Activated CD8-positive, alpha-beta T cell treated with anti-CD3 and anti-CD28 coated beads for 36 hours (primary cell): ENCODE results near the gene RWDD4. TPM values are rescaled to one million over a fixed set of nuclear protein-coding genes. Genes with fewer than 3 reads are reported as not detected.
"Not testable (repeated sequence)": the region's sequence is repeated elsewhere in the genome, so short reads cannot be mapped to it uniquely, and the experiment has no call there.

Source experiments
- ATAC-seq: fragments of 200-7000 bp; cut with Tn5 transposase; one replicate; pipeline ENCODE4 v1.10.0; 2021; ENCODE audit warnings: mild to moderate bottlenecking, moderate library complexity
- CTCF ChIA-PET: fragments of 350-600 bp; sonication (Branson Sonifier 250); formaldehyde crosslinking; loops from one replicate; lab custom pipeline; 2021; ENCODE audit warnings: antibody characterized with exemption; lab: Charles Lee
- POLR2A ChIA-PET: fragments of 350-600 bp; sonication (Branson Sonifier 250); formaldehyde crosslinking; loops from one replicate; lab custom pipeline; 2021; ENCODE audit warnings: antibody characterized with exemption; lab: Charles Lee
- DNase-seq: peaks from one replicate; pipeline ENCODE4 v3.0.0-alpha.2; 2020
- H3K27ac Mint-ChIP-seq: one replicate; pipeline ENCODE4 v1.8.0; 2021; ENCODE audit warnings: mild to moderate bottlenecking, mixed read lengths
- H3K27me3 Mint-ChIP-seq: one replicate; pipeline ENCODE4 v1.8.0; 2021; ENCODE audit warnings: mixed read lengths
- H3K36me3 Mint-ChIP-seq: one replicate; pipeline ENCODE4 v1.8.0; 2021; ENCODE audit warnings: low read depth, mixed read lengths
- H3K4me1 Mint-ChIP-seq: one replicate; pipeline ENCODE4 v1.8.0; 2021; ENCODE audit warnings: low read depth, mixed read lengths
- H3K4me3 Mint-ChIP-seq: one replicate; pipeline ENCODE4 v1.8.0; 2021; ENCODE audit warnings: mild to moderate bottlenecking, moderate library complexity, mixed read lengths
- H3K9me3 Mint-ChIP-seq: one replicate; pipeline ENCODE4 v1.8.0; 2021; ENCODE audit warnings: mixed read lengths
- intact Hi-C: fragments of 100-400 bp; cut with micrococcal nuclease; formaldehyde crosslinking; loops from one replicate; pipeline ENCODE4 v1.10.0; 2022
- total RNA-seq, 2 experiments: library from RNA; stranded (reverse); gene quantifications; one replicate each; pipeline ENCODE4 v1.2.3, GENCODE V29; 2021
- TF ChIP-seq, protein P1 (sequence below): fragments of 200-600 bp; IDR thresholded peaks from one replicate; pipeline ENCODE4 v1.8.0; 2022; ENCODE audit warnings: antibody characterized with exemption, mild to moderate bottlenecking

RWDD4 gene
- total RNA-seq, 2 experiments from 2014 or later, result 19.4 to 20.9 TPM

DNA sequence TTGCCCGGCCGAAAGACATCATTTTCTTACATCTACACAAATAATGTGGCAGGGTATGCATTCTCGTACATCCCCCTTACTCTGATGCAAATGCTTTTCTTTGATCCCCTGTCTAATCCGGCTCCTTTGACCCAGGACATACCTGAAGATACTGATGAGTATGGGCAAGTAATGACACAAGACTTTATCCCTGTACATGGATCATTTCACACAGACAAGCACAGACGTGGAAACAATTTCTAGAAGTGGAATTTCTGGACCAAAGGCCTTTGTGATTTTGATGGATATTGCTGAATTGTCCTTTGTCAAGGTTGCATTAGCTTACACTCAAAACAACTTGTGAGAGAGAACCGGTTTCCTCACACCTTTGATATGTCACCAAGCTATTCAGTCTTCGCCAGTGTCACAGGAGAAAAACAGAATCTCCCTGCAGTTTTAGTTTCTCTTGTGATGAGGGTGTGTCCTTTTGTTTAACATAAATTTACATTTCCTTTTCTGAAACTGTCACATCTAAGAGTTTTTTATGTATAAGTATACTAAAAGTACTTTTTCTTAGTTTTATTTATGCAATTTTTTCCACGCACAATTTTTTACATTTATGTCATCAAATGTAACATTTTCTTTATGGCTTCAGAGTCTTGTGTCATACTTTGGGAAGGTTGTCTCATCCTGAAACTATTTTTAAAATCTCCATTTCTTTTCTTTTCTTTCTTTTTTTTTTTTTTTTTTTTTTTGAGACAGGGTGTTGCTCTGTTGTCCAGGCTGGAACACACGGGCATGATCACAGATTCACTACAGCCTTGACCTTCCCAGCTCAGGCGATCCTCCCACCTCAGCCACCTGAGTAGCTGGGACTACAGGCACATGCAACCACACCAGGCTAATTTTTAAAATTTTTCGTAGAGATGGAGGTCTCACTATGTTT lies 25.2 kb downstream of the RWDD4 start:
- no peak overlapping the region for H3K27ac Mint-ChIP-seq
- no peak overlapping the region for H3K4me3 Mint-ChIP-seq
- intact Hi-C loops, result no loop called here
- H3K36me3 Mint-ChIP-seq, result no peaks in the 10 kb centered on the region
- ChIA-PET POLR2A (interaction anchor here (0.8 kb wide), 1 partner anchor 10 kb away, joined by 3 read pairs; no protein-coding TSS in a partner anchor), CTCF (no interaction called here)
- peak; percentile 56 for ATAC-seq
- H3K9me3 Mint-ChIP-seq, result no peaks in the 10 kb centered on the region
- DNase-seq, result no peak
- TF ChIP-seq, protein P1, sequence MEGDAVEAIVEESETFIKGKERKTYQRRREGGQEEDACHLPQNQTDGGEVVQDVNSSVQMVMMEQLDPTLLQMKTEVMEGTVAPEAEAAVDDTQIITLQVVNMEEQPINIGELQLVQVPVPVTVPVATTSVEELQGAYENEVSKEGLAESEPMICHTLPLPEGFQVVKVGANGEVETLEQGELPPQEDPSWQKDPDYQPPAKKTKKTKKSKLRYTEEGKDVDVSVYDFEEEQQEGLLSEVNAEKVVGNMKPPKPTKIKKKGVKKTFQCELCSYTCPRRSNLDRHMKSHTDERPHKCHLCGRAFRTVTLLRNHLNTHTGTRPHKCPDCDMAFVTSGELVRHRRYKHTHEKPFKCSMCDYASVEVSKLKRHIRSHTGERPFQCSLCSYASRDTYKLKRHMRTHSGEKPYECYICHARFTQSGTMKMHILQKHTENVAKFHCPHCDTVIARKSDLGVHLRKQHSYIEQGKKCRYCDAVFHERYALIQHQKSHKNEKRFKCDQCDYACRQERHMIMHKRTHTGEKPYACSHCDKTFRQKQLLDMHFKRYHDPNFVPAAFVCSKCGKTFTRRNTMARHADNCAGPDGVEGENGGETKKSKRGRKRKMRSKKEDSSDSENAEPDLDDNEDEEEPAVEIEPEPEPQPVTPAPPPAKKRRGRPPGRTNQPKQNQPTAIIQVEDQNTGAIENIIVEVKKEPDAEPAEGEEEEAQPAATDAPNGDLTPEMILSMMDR, result no peak
- no peaks in the 10 kb centered on the region for H3K27me3 Mint-ChIP-seq
- H3K4me1 Mint-ChIP-seq, result peaks cover 14% of the 10 kb centered on the region

DNA sequence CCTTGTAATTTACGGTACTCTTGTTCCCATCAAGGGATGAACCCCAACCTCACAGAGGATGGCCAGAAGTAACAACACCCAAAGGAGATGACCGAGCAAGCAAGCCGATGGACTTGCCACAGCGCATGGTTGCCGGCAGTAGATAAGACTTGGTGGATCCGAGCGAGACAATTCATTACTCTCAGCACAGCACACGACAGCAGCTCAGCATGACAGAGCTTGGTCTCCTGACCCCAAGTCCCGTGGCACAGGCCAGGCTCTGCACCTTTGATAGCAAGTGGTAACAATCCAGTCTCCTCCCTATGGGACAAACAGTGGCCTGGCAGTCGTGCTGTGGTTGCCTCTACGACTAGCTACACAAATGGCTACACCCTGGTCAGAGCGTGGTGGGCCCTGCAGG lies 26.3 kb downstream of the RWDD4 start:
- intact Hi-C loops, result no loop called here

GRCh38 chr4:183631577-183632198 lies 27.3 kb downstream of the RWDD4 start:
- no peak overlapping the region for H3K27ac Mint-ChIP-seq
- no peaks in the 10 kb centered on the region for H3K36me3 Mint-ChIP-seq
- ChIA-PET POLR2A (no interaction called here), CTCF (no interaction called here)
- ATAC-seq (no peak), DNase-seq (no peak)
- peaks cover 5% of the 10 kb centered on the region for H3K4me1 Mint-ChIP-seq
- TF ChIP-seq, protein P1, result no peak
- no peaks in the 10 kb centered on the region for H3K27me3 Mint-ChIP-seq
- intact Hi-C loops, result no loop called here
- no peak overlapping the region for H3K4me3 Mint-ChIP-seq
- H3K9me3 Mint-ChIP-seq, result no peaks in the 10 kb centered on the region

More for the DNA sequence above, 26.3 kb downstream of the RWDD4 start:
- no peak overlapping the region for H3K27ac Mint-ChIP-seq
- DNase-seq (no peak), ATAC-seq (no peak)
- TF ChIP-seq, protein P1, result no peak
- H3K4me3 Mint-ChIP-seq, result no peak overlapping the region
- no peaks in the 10 kb centered on the region for H3K9me3 Mint-ChIP-seq
- no peaks in the 10 kb centered on the region for H3K36me3 Mint-ChIP-seq
- H3K4me1 Mint-ChIP-seq, result peaks cover 13% of the 10 kb centered on the region
- ChIA-PET CTCF (no interaction called here), POLR2A (no interaction called here)
- no peaks in the 10 kb centered on the region for H3K27me3 Mint-ChIP-seq

GRCh38 chr4:183627979-183628588 lies 30.9 kb downstream of the RWDD4 start:
- H3K9me3 Mint-ChIP-seq, result no peaks in the 10 kb centered on the region
- DNase-seq (no peak), ATAC-seq (no peak)
- ChIA-PET POLR2A (no interaction called here), CTCF (no interaction called here)
- intact Hi-C loops, result no loop called here
- H3K27me3 Mint-ChIP-seq, result no peaks in the 10 kb centered on the region
- H3K36me3 Mint-ChIP-seq, result no peaks in the 10 kb centered on the region
- H3K4me3 Mint-ChIP-seq, result no peak overlapping the region
- H3K4me1 Mint-ChIP-seq, result no peaks in the 10 kb centered on the region
- TF ChIP-seq, protein P1, result no peak
- no peak overlapping the region for H3K27ac Mint-ChIP-seq

- not testable (repeated sequence) for ATAC-seq
Observed at GRCh38 chr4:183627286-183627685, 31.7 kb downstream of the RWDD4 start.

More at GRCh38 chr4:183627286-183627685, 31.7 kb downstream of the RWDD4 start:
- H3K4me3 Mint-ChIP-seq, POLR2A ChIA-PET, H3K27me3 Mint-ChIP-seq, intact Hi-C loops, H3K9me3 Mint-ChIP-seq, H3K4me1 Mint-ChIP-seq, DNase-seq, H3K36me3 Mint-ChIP-seq, CTCF ChIA-PET, H3K27ac Mint-ChIP-seq: not testable (repeated sequence)
